GM12872 (cell line): ENCODE measurements around the gene SOAT1.

Experiments used
- TF ChIP-seq, protein P1 (sequence below): IDR thresholded peaks from 3 replicates; pipeline ENCODE4 v1.5.1; 2011; ENCODE audit warnings: low read depth, mild to moderate bottlenecking, low read length, moderate library complexity; ENCODE audit not compliant: insufficient read depth

The SOAT1 gene

DNA sequence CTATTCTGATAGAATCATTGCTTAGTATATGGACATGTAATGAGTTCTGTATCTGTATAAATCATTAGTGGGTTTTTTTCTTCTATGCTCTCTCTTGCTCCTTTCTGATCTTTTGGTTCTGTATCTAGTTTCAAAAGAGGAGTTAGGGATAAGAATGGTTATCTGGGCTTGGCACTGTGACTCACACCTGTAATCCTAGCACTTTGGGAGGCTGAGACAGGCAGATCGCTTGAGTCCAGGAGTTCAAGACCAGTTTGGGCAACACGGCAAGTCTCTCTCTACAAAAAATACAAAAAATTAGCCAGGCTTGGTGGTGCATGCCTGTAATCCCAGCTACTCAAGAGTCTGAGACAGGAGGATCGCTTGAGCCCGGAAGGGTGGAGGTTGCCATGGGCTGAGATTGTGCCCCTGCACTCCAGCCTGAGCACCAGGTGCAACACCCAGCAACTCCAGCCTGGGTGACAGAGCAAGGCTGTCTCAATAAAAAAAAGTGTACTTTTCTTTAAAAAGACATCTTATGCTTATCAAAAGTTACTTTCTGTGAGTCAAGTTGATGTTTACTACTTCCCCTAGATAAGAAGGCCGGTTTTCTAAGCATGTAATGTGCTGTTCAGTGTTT is 44.5 kb downstream of the SOAT1 start:
- TF ChIP-seq, protein P1, sequence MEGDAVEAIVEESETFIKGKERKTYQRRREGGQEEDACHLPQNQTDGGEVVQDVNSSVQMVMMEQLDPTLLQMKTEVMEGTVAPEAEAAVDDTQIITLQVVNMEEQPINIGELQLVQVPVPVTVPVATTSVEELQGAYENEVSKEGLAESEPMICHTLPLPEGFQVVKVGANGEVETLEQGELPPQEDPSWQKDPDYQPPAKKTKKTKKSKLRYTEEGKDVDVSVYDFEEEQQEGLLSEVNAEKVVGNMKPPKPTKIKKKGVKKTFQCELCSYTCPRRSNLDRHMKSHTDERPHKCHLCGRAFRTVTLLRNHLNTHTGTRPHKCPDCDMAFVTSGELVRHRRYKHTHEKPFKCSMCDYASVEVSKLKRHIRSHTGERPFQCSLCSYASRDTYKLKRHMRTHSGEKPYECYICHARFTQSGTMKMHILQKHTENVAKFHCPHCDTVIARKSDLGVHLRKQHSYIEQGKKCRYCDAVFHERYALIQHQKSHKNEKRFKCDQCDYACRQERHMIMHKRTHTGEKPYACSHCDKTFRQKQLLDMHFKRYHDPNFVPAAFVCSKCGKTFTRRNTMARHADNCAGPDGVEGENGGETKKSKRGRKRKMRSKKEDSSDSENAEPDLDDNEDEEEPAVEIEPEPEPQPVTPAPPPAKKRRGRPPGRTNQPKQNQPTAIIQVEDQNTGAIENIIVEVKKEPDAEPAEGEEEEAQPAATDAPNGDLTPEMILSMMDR, result no peak

DNA sequence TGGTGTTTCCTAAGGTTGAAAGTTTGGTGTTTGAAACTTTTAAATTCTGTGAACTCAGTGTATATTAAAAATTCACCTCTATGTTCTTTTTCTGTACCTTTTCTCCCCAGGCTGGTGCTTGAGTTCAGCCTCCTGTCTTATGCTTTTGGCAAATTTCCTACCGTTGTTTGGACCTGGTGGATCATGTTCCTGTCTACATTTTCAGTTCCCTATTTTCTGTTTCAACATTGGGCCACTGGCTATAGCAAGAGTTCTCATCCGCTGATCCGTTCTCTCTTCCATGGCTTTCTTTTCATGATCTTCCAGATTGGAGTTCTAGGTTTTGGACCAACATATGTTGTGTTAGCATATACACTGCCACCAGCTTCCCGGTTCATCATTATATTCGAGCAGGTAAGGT is 47.3 kb downstream of the SOAT1 start:
- TF ChIP-seq, protein P1, result no peak

DNA sequence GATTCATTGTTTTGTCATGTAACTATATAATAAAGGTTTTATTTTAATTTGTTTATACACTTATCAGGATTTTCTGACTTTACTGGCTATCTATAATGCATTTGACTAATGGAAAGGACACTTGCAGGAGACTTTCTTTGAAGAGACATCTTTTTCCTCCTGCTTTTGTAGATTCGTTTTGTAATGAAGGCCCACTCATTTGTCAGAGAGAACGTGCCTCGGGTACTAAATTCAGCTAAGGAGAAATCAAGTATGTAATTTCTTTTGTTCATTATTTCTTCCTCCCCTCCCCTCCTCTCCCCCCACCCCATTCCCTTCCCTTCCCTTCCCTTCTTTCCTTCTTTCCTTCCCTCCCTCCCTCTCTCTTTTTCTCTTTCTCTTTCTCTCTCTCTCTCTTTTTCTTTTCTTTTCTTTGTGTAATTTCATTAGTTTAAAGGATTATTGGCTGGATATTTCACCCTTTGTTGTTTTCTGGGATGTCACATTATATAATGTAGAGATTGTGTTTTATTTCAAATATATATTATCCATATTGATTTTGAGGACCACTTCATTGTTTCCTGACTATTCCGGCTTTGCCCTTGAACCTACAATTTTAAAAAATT is 48.4 kb downstream of the SOAT1 start:
- TF ChIP-seq, protein P1, result no peak

DNA sequence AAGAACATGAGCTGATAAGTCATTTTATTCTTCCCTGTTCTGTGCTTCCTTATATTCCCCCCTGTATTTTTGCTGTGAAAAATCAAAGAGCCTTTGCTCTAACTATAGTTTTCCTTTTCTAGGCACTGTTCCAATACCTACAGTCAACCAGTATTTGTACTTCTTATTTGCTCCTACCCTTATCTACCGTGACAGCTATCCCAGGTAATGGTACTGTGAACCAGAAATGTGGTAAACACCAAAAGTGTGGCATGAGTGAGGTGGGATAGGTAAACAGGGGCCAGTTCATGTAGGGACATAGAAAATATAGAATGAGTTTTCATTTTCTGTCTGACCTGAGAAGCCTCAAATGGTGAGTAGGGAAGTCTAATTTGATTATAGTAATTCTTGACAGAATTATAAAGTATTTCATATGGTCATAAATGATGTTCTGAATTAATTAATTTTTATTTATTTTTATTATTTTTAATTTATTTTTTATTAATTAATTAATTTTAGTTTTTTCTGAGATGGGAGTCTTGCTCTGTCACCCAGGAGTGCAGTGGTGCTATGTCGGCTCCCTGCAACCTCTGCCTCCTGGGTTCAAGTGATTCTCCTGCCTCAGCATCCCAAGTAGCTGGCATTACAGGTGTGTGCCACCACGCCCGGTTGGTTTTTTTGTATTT is 49.3 kb downstream of the SOAT1 start:
- TF ChIP-seq, protein P1, result no peak

DNA sequence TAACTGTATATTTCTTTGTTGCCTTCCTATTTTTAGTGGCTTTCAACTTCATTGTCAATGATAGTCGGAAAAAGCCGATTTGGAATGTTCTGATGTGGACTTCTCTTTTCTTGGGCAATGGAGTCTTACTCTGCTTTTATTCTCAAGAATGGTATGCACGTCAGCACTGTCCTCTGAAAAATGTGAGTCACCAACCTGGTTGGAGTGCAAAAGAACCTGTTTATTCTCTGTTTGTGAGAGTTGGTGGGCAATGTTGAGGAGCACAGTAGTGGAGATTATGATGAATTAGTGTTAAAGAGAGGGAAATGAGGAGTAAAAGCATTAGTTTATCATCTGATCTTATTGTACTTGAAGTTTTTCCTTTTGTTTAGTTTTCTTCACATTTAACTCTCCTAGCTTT is 57.7 kb downstream of the SOAT1 start:
- TF ChIP-seq, protein P1, result no peak

DNA sequence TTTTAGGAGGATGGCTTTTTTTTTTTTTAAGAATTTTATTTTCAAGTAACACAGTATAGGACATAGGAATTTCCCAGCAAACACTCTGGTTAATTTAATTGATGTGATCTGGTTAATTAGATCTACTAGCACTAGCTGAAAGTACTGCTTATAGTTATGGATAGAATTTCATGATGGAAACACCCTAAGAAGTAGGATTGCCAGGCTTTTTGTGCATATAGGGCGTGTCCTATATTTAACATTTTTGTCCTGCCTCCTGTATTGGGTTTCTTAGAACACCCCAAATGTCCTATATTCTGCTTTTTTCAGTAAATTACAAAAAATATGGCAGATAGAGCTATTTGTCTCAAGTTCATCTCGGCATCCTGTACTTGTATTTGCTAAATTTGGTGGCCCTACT is 58.6 kb downstream of the SOAT1 start:
- TF ChIP-seq, protein P1, result no peak

DNA sequence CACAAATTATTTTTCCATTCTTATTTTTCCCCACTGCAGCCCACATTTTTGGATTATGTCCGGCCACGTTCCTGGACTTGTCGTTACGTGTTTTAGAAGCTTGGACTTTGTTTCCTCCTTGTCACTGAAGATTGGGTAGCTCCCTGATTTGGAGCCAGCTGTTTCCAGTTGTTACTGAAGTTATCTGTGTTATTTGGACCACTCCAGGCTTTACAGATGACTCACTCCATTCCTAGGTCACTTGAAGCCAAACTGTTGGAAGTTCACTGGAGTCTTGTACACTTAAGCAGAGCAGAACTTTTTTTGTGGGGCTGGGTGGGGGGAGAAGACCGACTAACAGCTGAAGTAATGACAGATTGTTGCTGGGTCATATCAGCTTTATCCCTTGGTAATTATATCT is 59.9 kb downstream of the SOAT1 start:
- TF ChIP-seq, protein P1, result no peak
